Adrenal gland (tissue), 5 donors: ENCODE data around the gene CREB5.

Experiments
- POLR2A ChIP-seq, 2 donors: fragments of 450-650 bp; IDR thresholded peaks; one replicate each; pipeline ENCODE4 v1.6.1; 2017; ENCODE audit warnings: antibody characterized with exemption in 2 of 2, mild to moderate bottlenecking in 2 of 2, moderate library complexity in 1 of 2
- TF ChIP-seq, protein P1 (sequence below), 6 experiments: fragments of 450-650 bp in 4 of 6; fragments of 200-600 bp in 2 of 6; sonication (generic) in 1 of 6; IDR thresholded peaks; 1 replicate in 5 of 6; 2 replicates in 1 of 6; pipeline versions ENCODE4 v1.5.1 to v1.8.0; 2016 to 2021; ENCODE audit warnings: antibody characterized with exemption in 6 of 6, mild to moderate bottlenecking in 2 of 6, moderate library complexity in 1 of 6
- donor health status: DM: no; HTN: no; CAD: no.

- TF ChIP-seq, protein P1, sequence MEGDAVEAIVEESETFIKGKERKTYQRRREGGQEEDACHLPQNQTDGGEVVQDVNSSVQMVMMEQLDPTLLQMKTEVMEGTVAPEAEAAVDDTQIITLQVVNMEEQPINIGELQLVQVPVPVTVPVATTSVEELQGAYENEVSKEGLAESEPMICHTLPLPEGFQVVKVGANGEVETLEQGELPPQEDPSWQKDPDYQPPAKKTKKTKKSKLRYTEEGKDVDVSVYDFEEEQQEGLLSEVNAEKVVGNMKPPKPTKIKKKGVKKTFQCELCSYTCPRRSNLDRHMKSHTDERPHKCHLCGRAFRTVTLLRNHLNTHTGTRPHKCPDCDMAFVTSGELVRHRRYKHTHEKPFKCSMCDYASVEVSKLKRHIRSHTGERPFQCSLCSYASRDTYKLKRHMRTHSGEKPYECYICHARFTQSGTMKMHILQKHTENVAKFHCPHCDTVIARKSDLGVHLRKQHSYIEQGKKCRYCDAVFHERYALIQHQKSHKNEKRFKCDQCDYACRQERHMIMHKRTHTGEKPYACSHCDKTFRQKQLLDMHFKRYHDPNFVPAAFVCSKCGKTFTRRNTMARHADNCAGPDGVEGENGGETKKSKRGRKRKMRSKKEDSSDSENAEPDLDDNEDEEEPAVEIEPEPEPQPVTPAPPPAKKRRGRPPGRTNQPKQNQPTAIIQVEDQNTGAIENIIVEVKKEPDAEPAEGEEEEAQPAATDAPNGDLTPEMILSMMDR (IDR thresholded peaks at IDR 0.05), result no peak
- TF ChIP-seq POLR2A (IDR thresholded peaks at IDR 0.05), result no peak
Observed at GRCh38 chr7:28570970-28571288, 158.6 kb downstream of the CREB5 start.
